Uterus (tissue), 4 donors: ENCODE results near the gene AP2M1. TPM values are rescaled to one million over a fixed set of nuclear protein-coding genes. Genes with fewer than 3 reads are reported as not detected.

Source experiments
- DNase-seq, 2 donors: peaks; one replicate each; pipeline ENCODE4 v3.0.0-alpha.2; 2019 to 2020
- H3K27ac ChIP-seq, 2 donors: fragments of 200-600 bp; sonication (generic); 1 replicate in 1 of 2; 2 replicates in 1 of 2; pipeline ENCODE4 v1.5.1; 2016 to 2018
- H3K27me3 ChIP-seq, 2 donors: fragments of 200-600 bp; sonication (generic); one replicate each; pipeline ENCODE4 v1.5.1; 2018 to 2019; ENCODE audit warnings: control low read depth in 1 of 2
- H3K36me3 ChIP-seq, 2 donors: fragments of 200-600 bp; sonication (generic); one replicate each; pipeline ENCODE4 v1.5.1; 2019; ENCODE audit warnings: control low read depth in 1 of 2
- H3K4me1 ChIP-seq, 2 donors: fragments of 200-600 bp; sonication (generic); one replicate each; pipeline ENCODE4 v1.5.1; 2018 to 2019; ENCODE audit warnings: control low read depth in 1 of 2
- H3K4me3 ChIP-seq, 2 donors: fragments of 200-600 bp; sonication (generic); 1 replicate in 1 of 2; 2 replicates in 1 of 2; pipeline ENCODE4 v1.5.1; 2018 to 2019; ENCODE audit warnings: mild to moderate bottlenecking in 1 of 2
- H3K9me3 ChIP-seq, 2 donors: fragments of 200-600 bp; sonication (generic); one replicate each; pipeline ENCODE4 v1.5.1; 2019; ENCODE audit warnings: control low read depth in 1 of 2
- CTCF ChIP-seq, 4 experiments: fragments of 200-600 bp in 2 of 4; fragments of 450-650 bp in 2 of 4; sonication (generic) in 2 of 4; IDR thresholded peaks; one replicate each; pipeline ENCODE4 v1.5.1; 2016 to 2019; ENCODE audit warnings: antibody characterized with exemption in 4 of 4, mild to moderate bottlenecking in 2 of 4, moderate library complexity in 1 of 4
- POLR2A ChIP-seq, 2 donors: fragments of 450-650 bp; IDR thresholded peaks; one replicate each; pipeline ENCODE4 v1.6.1; 2016; ENCODE audit warnings: antibody characterized with exemption in 2 of 2, mild to moderate bottlenecking in 1 of 2, moderate library complexity in 1 of 2
- intact Hi-C: fragments of 100-400 bp; cut with DNase I; formaldehyde crosslinking; loops from one replicate; pipeline ENCODE4 v1.15.1; 2023; ENCODE audit warnings: low total_unique reads
- total RNA-seq, 4 donors: library from RNA; depleted of rRNA in 3 of 4; stranded (reverse); fragments of >200 nt in 3 of 4; gene quantifications; one replicate each; pipeline versions ENCODE4 v1.1.0 to v1.2.4, GENCODE V29; 2014 to 2023
- donor health status: DM: yes; HTN: yes; CAD: no.

AP2M1 gene
- total RNA-seq, 4 donors from 2014 or later, result 81.8 to 248 (median 172) TPM

GRCh38 chr3:184189421-184189820, 14.8 kb downstream of the AP2M1 start:
- intact Hi-C loops, result loop anchor here (10.0 kb wide), 1 partner anchor 125 kb away; the partner anchor contains the start of gene EIF4G1
- Histone ChIP-seq H3K4me1 (peaks cover 0 to 16% of the 10 kb centered on the region in 2 donors), H3K36me3 (no peaks in the 10 kb centered on the region)

GRCh38 chr3:184192889-184193288, 18.2 kb downstream of the AP2M1 start:
- H3K27ac ChIP-seq, result no peak overlapping the region
- no peaks in the 10 kb centered on the region for H3K9me3 ChIP-seq
- H3K36me3 ChIP-seq, result no peaks in the 10 kb centered on the region
- DNase-seq, result no peak
- no peak overlapping the region for H3K4me3 ChIP-seq
- H3K4me1 ChIP-seq, result peaks cover 0 to 5% of the 10 kb centered on the region in 2 donors
- no peak for TF ChIP-seq POLR2A (IDR thresholded peaks at IDR 0.05)
- no peak for TF ChIP-seq CTCF (IDR thresholded peaks at IDR 0.05)
- intact Hi-C loops, result no loop called here
- H3K27me3 ChIP-seq, result no peaks in the 10 kb centered on the region

More at GRCh38 chr3:184189421-184189820, 14.8 kb downstream of the AP2M1 start:
- TF ChIP-seq POLR2A (IDR thresholded peaks at IDR 0.05), result no peak
- TF ChIP-seq CTCF (IDR thresholded peaks at IDR 0.05), result no peak
- no peak overlapping the region for H3K4me3 ChIP-seq
- H3K9me3 ChIP-seq, result no peaks in the 10 kb centered on the region
- H3K27ac ChIP-seq, result no peak overlapping the region
- DNase-seq, result no peak
- no peaks in the 10 kb centered on the region for H3K27me3 ChIP-seq

GRCh38 chr3:184193991-184194539, 19.4 kb downstream of the AP2M1 start:
- TF ChIP-seq CTCF (IDR thresholded peaks at IDR 0.05), result no peak
- TF ChIP-seq POLR2A (IDR thresholded peaks at IDR 0.05), result no peak

GRCh38 chr3:184196536-184196935, 21.9 kb downstream of the AP2M1 start:
- DNase-seq, result no peak
- no peak for TF ChIP-seq CTCF (IDR thresholded peaks at IDR 0.05)
- no peak for TF ChIP-seq POLR2A (IDR thresholded peaks at IDR 0.05)
- no peak overlapping the region for H3K4me3 ChIP-seq
- no peaks in the 10 kb centered on the region for H3K4me1 ChIP-seq
- intact Hi-C loops, result no loop called here
- H3K36me3 ChIP-seq, result no peaks in the 10 kb centered on the region
- H3K27me3 ChIP-seq, result no peaks in the 10 kb centered on the region
- H3K9me3 ChIP-seq, result no peaks in the 10 kb centered on the region
- no peak overlapping the region for H3K27ac ChIP-seq

More at GRCh38 chr3:184193991-184194539, 19.4 kb downstream of the AP2M1 start:
- no peaks in the 10 kb centered on the region for H3K9me3 ChIP-seq
- no peak for DNase-seq
- no peaks in the 10 kb centered on the region for H3K4me1 ChIP-seq
- H3K27ac ChIP-seq, result no peak overlapping the region
- no peaks in the 10 kb centered on the region for H3K36me3 ChIP-seq
- H3K4me3 ChIP-seq, result no peak overlapping the region
- intact Hi-C loops, result no loop called here
- H3K27me3 ChIP-seq, result no peaks in the 10 kb centered on the region

GRCh38 chr3:184198509-184198908, 23.9 kb downstream of the AP2M1 start:
- Histone ChIP-seq H3K36me3 (no peaks in the 10 kb centered on the region), H3K4me3 (no peak overlapping the region), H3K4me1 (no peaks in the 10 kb centered on the region), H3K27me3 (no peaks in the 10 kb centered on the region), H3K27ac (no peak overlapping the region), H3K9me3 (no peaks in the 10 kb centered on the region)
- DNase-seq, result no peak
- intact Hi-C loops, result no loop called here
- TF ChIP-seq CTCF (IDR thresholded peaks at IDR 0.05) (no peak), POLR2A (IDR thresholded peaks at IDR 0.05) (no peak)
